Breast epithelium (tissue), 3 donors: ENCODE results near the gene OR6B2.

Experiments used
- POLR2A ChIP-seq: fragments of 450-650 bp; IDR thresholded peaks from one replicate; pipeline ENCODE4 v1.6.1; 2016; ENCODE audit warnings: antibody characterized with exemption, mild to moderate bottlenecking, moderate library complexity
- TF ChIP-seq, protein P1 (sequence below), 3 donors: fragments of 450-650 bp; IDR thresholded peaks; one replicate each; pipeline ENCODE4 v1.5.1; 2016 to 2017; ENCODE audit warnings: antibody characterized with exemption in 3 of 3, mild to moderate bottlenecking in 3 of 3, moderate library complexity in 3 of 3

GRCh38 chr2:239994086-239994485, 36.1 kb downstream of the OR6B2 start:
- TF ChIP-seq, protein P1, sequence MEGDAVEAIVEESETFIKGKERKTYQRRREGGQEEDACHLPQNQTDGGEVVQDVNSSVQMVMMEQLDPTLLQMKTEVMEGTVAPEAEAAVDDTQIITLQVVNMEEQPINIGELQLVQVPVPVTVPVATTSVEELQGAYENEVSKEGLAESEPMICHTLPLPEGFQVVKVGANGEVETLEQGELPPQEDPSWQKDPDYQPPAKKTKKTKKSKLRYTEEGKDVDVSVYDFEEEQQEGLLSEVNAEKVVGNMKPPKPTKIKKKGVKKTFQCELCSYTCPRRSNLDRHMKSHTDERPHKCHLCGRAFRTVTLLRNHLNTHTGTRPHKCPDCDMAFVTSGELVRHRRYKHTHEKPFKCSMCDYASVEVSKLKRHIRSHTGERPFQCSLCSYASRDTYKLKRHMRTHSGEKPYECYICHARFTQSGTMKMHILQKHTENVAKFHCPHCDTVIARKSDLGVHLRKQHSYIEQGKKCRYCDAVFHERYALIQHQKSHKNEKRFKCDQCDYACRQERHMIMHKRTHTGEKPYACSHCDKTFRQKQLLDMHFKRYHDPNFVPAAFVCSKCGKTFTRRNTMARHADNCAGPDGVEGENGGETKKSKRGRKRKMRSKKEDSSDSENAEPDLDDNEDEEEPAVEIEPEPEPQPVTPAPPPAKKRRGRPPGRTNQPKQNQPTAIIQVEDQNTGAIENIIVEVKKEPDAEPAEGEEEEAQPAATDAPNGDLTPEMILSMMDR (IDR thresholded peaks at IDR 0.05) = no peak
- no peak for TF ChIP-seq POLR2A
